Measurements from ENCODE around the gene RPL19.

Gene RPL19

DNA sequence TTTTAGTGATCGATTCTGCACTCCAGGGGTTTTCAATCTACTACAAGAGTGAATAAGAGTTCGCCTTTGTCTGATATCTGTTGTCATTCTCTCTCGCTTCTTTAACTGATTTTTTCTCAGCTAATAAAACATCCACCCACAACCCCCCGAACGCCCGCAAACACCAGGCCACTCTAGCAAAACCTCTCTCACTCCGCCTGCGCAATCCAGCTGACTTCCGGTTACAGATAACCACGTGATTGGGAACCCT is 338 bp upstream of the RPL19 start:
- peak; percentile 98 for DNase-seq

DNA sequence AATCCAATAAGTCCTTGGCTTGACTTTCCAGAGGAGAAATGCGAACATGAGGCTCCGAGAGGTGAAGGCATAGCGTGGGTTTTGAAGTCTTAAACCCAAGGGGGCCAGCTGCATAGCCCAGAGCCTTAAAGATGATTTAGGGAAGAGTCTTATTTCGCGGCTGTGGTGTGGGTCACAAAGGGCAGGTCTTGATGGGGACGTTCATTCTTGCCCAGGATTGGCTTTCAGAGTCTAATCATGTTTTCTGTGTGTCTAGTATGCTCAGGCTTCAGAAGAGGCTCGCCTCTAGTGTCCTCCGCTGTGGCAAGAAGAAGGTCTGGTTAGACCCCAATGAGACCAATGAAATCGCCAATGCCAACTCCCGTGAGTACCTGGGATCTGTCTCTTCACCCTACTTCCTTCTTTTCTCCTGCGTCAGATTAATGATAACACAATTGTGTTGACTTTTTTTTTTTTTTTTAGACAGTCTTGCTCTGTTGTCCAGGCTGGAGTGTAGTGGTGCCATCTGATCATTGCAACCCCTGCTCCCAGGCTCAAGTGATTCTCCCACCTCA is 951 bp downstream of the RPL19 start:
- no peak for DNase-seq

DNA sequence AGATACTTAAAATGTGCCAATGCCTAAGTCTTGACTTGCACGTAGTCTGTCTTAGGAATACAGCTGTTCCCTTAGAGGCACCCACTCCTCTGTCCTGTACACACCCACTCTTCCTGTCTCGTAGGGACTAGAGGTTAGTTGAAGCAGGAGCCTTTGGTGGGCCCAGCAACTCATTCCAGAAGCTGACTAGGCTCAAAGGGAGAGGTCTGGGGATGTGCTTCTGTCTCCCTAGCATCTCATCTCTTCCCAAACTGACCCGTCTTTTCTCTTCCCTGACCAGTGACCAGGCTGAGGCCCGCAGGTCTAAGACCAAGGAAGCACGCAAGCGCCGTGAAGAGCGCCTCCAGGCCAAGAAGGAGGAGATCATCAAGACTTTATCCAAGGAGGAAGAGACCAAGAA is 4.2 kb downstream of the RPL19 start:
- DNase-seq: no peak

DNA sequence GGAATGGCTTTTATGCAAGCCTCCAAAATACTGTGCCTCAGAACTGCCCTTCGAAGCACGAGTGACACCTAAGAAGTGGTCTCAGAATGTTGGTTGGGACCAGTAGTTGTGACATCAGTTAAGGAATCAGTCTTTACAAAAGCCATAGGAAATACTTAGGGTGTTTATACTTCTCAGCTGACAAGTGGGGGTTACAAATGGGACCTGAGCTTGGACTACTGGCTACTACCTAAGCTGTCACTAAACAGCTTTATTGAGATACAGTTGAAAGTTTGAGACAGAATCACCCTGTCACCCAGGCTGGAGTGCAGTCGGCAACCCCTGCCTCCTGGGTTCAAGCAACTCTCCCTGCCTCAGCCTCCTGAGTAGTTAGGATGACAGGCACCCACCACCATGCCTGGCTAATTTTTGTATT is 5.0 kb downstream of the RPL19 start:
- no peak for DNase-seq

DNA sequence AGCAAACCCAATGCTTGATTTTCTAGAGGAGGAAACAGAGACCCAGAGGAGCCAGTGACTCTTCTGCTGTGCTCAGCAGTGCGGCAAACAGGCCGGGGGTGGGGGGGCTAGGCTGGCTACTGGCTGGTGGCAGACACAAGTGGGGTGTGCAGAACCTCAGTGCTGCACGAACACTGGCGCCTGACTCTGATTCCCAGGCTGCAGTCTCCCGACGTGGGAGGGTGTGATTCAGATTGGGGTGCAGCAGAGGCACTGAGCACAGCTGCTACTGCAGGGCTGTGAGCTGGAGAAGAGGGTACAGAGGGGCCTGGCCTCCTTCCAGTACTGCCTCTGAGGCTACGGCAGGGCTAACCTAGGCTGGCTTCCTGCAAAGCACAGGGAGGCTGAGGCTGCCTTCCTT is 8.1 kb downstream of the RPL19 start:
- DNase-seq: peak; percentile 66

DNA sequence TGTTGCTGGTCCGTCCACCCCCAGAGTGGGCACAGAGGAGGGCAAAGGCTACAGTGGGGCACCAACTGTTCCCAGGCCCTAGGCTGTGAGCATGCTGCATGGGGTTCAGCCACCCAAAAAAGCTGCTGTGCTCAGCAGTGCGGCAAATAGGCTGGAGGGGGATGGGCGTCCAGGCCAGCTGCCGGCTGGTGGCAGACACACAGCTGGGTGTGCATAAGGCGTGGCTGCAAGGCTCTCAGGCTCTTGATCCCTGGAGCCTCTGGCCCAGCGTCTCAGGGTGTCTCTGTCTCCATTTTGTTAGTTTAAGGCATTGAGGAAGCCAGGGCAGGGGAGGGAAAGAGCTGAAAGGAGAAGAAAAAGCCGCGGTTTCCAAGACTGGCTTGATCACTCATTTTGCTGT is 8.8 kb downstream of the RPL19 start:
- DNase-seq: peak; percentile 92

DNA sequence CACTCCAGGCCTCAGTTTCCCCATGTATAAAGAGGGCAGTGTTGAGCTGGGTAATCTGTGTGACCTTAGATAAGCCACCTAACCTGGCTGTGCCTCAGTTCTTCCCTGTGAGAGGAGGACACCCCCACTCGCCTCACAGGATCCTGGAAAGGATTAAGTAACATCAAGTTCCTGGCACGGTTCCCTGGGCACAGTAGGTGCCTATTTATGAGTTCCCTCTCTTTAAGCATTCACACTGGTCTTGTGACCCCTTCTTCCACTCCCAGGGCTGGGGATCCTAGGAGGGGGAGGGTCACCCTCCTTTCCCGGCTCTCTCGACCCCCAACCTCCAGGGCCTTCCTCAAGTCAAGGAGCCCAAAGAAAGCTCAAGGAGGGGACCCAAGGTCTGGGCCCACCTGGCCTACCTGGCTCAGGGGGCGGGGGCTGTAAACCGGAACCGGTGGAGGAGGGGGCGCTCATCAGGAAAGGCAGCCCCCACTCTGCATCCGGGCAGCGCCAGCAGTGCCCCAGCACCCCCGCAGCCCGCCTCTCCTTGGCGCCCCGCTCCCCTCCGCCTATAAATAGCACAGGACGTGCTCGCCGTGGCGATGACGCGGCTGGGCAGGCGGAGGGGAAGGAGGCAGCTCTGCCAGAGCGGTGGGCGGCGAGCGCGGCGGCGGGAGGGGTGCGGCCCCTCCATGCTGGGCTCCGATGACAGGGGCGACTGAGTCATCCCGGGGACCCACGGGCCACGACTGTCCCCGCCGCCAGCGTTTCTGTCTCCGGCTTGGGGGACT is 9.4 kb downstream of the RPL19 start:
- DNase-seq: peak; percentile 75

DNA sequence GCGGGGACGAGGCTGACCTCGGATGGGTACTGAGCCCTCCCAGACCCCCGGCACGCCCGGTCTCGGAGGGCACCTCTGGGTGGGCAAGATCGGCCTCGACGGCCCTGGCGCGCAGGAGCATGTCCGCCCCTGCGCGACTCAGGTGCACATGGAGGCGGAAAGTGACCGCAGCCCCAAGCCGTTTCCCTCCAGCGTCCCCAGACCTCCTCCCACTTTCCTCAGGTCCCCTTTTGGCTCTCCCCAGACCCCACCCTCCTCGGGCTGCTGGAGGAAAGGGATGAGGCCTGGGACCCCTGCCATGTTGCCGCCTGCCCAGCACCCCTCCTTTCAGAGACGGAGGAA is 10.0 kb downstream of the RPL19 start:
- DNase-seq: no peak

DNA sequence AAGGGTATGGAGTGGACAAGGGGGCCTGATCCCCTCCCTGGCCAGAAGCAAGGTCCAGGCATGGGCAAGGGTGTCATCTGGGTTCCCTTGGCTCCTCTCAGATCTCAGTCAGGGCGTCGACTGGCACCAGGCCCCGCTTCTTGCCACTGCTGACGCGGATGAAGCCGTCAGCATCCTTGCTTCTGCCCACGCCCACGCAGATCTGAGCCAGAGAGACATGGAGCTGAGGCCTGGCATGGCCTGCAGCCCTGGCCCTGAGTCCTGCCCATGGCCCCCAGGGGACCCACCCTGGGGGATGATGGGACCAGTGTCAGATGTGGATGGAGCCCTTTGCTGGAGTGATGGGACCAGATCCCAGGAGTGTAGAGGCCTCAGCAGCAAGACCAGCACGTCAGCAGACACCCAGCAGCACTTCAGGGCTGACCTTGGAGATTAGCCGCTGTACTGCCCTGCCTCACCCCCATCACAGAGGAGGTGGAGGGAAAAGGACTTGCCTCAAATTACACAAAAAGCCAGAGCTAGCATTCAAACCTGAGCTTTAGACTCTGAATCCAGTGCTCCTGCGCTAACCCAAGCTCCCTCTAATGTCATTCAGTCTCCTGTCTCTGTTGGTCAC is 12.2 kb downstream of the RPL19 start:
- no peak for DNase-seq

DNA sequence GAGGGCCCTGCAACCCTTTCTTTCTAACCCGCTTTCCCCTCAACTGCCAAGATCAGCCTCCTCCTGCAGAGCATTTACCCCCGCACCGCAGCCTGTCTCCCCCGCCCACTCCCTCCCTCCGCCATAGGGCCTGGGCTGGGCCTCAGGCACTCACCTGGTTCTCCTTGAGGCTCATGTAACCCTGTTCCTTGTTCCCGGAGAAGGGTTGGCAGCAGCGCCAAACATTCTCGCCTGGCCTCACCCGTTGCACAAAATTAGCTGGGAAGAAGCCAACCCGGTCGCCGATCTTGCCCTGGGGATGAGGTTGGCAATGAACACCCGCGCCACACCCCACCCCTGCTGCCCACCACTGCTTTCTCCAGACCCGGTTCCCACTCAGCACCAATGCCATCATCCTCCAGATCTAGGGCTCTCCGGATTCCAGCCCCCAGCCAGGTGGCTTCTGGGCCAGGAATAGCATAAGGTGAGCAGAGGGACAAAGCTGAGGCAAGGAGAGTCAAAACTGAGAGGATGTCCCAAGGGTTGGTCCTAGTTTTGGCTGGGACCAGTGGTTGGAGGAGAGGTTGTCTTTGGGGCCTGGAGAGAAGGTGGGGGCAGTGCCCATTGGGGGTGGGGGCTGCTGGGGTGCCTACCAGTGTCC is 12.9 kb downstream of the RPL19 start:
- peak; percentile 61 for DNase-seq

DNA sequence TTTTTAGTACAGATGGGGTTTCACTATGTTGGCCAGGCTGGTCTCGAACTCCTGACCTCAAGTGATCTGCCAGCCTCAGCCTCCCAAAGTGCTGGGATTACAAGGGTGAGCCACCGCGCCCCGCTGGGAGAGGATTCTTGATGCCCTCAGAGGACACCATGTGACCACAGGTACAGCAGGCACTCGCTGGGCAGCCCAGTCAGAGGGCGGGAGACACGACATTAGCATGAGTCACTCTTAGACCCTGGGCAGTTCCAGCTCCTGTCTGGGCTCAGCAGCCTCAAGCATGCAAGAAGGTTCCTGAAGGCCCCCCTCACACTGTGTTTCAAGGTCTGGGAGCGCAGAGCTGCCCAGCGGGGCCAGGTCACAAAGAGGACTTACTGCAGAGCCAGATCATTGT is 13.8 kb downstream of the RPL19 start:
- no peak for DNase-seq

DNA sequence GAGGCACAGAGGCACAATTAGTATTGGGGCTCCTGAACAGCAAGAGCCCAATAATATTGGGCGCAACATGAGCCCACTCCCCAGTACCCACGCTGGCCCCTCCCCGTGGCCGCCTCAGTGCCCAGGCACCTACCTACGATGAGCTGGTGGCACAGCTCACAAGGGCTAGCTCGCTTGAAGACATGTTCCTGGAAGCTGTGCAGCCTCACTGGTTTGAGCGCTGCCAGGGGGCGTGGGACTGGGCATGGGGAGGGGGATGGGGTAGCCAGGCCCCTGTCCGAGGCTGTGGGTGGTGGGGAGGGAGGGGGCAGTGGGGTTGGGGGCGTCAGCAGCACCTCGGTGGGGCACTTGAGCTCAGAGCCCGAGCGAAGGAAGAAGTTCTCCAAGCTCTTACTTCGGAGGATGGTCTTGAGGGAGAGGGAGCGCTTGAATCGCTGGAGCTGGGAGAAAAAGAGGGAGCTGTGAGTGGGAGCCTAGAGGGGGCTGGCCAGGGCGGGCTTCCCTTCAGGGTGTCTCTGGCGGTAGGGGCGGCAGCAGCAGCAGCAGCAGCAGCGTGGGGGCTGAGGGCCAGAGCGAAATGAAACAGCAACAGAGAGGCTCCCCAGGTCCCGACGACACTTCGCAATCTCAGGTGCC is 17.8 kb downstream of the RPL19 start:
- no peak for DNase-seq

DNA sequence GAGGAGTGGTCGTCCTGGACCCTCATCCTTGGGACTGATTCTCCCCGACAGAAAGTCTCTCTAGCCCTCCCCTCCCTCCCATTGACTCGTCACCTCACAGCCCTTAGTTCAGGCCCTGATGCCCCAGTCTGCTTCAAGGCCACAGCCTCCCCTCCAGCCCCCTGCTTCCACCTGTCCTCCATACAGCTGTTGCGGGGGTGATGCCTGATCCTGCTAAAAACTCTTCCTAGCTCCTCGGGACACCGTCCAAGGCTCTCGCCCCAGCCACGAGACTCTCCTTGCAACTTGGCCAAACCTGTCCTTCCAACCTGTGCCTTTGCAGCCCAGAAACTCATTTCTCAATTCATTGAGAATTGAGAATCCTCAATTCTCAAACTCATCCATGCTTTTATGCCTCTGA is 18.8 kb downstream of the RPL19 start:
- DNase-seq: no peak

DNA sequence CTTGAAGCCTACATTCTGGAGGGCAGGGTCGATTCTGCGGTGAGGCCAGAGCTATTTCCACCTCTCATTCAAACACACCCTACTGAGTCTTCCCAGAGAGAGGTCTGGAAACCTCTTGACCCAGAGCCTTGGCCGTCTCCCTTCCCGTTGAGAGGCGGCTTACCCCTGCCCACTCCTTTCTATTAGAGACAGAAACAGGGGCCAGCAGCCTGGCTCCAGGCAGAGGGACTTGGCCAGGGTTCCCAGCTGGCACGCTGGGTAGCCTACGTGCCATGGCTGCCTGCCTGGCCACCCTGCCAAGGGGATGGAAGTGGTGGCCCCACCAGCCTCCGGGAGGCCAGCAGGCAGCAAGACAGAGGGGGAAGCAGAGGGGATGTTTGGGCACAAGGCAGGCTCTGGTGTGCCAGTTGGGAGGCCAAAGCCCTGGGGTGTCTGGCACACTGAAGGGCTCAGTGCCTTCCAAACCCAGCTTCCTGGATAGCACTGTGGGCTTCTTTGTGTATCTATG is 19.6 kb downstream of the RPL19 start:
- no peak for DNase-seq

DNA sequence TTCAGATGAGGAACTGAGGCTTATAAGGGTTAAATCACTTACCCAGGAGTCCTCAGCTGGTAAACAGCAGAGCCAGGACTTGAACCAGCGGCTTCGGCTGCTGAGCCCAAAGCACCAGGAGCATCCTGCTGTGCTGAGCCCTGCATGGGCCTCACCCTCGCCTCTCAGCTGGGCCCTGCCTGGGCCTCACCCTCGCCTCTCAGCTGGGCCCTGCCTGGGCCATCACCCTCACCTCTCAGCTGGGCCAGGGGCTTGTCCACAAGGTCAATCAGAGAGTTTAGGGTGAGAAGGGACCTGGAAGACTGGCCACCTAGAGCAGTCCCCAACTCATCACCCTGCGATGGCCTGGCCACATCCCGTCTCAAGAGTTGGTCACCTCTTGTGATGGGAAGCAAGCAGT is 21.5 kb downstream of the RPL19 start:
- no peak for DNase-seq

DNA sequence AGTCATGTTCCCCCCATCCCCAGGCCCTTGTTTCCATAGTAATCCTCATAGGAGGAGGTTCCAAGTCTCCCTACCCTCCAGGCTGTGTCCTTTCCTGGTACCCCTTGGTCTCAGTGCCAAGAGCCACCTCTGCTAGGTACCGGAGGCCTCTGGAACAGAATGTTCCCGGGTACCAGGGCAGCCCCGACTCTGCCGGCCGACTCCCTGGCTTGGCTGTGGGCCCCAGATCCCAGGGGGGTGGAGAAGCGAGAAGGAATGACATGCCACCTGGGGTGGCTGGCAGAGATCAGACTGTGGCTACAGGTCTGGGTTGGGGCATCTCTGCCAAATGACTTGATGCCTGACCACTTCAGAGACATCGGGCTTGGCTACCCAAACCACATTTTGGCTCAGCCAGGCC is 22.1 kb downstream of the RPL19 start:
- DNase-seq: no peak

DNA sequence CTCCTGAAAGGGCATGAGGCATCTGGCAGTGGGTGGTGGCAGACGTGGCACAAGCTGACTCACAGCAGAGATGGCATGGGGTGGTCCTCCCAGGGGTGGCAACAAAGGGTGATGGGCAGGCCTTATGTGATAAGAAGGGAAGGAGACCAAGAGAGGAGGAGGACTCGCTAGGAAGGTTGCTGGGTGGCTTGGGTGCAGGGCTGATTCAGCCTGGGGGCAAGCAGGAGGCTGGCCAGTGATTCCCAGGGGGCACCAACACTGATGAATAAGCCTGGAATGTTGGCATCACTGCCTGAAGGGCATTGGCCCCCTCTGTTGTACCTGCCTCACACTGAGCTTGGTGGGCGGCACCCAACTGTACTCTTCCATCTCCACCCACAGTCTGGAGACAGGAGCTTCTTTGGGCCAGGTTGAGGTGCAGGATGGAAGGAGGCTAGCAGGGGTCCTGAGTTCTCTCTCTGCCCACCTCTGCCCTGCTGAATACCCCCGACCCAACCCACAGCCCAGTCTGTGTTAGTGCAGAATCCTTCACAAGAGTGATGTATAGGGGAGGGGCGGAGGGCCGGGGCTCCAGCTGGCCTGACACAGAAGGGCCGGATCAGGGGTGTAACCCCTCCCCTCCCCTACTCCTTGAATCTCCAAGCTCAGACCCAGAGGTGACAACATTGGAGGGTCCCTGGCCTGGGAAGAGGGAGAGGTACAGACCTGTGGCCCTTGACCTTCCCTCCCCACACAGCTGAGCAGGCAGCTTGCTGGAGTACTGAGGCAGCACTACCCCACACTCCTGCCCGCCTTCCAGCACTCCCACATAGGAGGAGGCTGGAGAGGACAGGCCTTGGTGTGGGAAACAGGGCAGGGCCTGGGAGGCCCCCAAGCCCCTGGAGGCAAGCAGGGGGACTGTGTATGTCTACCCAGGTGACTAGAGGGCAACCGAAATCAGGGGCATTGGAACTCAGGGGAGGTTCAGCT is 23.1 kb downstream of the RPL19 start:
- DNase-seq: no peak

DNA sequence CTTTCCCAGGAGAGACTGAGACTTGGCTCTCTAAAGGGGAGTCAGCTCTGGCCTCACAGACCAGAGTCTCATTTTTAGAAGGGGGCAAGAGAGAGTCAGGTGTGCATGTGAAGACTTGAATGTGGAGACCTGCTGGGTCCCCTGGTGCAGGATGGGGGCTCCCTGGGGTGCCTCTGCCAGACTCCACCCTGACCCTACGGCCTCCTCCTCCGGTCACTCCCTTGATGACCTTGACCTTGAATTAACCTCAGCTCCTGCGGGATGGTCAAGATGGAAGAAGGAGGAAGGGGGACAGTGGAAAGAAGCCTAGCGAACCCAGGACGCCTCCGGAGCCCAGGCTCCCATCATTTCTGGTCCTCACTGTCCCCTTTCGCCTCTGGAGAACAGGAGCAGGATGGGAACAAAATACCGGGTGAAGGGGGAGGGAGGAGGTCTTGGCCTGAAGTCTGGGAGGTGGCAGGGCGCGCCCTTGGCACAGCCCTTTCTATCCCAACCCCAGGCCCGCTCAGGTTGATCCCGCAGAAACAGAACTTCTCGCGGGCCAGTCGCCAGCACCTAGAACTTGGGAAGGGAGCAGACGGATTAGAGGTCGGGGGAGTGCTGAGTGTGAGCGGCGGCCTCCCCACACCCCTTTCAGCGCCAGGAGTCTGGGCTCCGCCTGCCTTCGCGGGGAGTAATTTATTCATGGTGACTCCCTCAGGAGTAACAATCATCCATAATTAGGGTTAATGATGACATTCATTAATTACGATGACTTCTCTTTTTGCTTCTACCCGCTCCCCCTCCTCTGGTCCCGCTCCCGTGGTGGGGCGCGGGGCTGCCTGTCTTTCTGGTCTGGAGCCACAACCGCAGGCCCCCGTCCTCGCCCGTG is 24.1 kb downstream of the RPL19 start:
- no peak for DNase-seq

DNA sequence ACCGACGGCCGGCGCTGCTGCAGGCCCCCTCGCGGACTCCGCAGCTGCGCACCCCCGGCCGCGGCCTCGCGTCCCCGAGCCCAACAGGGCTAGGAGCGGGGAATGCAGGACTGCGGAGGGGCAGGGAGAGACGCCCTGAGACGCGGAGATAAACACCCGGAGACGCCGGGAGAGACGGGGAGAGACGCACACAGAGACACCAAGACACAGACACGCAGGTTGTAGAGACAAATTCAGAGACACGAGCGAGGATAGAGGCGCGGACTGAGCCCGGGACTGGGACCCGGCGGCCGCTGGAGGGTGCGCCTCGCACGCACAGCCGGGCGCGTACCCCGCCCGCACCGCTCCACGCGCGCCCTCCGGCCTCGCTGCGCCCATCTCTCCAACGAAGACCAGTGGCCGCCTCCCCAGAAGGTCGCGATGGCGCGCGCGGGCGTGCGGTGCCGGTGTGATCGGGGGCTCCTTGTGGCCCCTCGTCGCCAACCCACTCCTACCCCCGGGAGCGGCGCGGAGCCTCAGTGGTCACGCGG is 24.8 kb downstream of the RPL19 start:
- no peak for DNase-seq

DNA sequence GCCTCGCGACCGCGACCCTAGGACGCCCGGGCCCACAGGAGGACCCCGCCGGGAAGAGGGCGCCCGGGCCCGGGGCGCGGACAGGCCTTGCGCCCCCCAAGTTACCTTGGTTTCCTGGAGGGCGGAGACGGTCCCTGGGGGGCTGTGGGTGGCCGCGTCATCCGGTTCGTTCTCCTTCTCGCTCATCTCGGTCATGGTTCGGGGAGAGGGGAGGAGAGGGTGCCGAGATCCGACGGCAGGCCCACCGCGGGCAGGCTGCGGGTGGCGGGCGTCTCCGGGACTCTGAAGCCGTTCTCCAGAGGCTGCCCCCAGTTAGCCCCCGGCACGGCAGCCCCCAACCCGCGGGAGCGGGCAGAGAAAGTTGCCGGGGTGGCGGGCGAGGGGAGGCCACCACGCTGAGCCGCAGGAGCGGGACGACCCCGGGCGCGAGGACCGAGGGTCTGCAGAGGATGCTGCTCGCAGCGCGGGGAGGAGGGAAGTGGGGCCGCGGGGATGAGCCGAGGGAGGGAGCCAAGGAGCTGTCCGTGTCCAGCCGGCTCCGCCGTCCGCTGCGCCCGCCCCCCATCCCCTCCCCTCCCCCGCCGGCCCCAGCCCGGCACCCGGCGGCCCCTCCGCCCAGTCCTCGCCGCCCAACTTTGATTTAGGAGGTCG is 25.4 kb downstream of the RPL19 start, which contains the start of gene STAC2:
Gene STAC2, minus strand, starts transcription at position 638 of the 651 bp plus-strand sequence. Its CDS starts 443 bp downstream, at position 195.
- no peak for DNase-seq
